A549 (cell line): ENCODE results near the gene FAM228B. TPM values are rescaled to one million over a fixed set of nuclear protein-coding genes. Genes with fewer than 3 reads are reported as not detected.

Experiments used
- ATAC-seq, 2 experiments: fragments of 200-7000 bp in 1 of 2; fragments of >200 bp in 1 of 2; cut with Nextera tagmentation in 1 of 2; cut with Tn5 transposase in 1 of 2; 3 replicates each; pipeline versions ENCODE4 v1.8.0 to v1.9.1; 2018 to 2020; ENCODE audit warnings: mild to moderate bottlenecking in 1 of 2, moderate library complexity in 1 of 2
- CTCF ChIA-PET: fragments of 300-600 bp; sonication (Branson Sonifier 250); formaldehyde crosslinking; extraction: SDS; loops from one replicate; lab custom pipeline; 2021; ENCODE audit warnings: antibody characterized with exemption, inconsistent platforms; lab: Yijun Ruan, JAX
- POLR2A ChIA-PET: fragments of 350-600 bp; formaldehyde crosslinking; extraction: SDS; loops from one replicate; lab custom pipeline; 2021; ENCODE audit warnings: antibody characterized with exemption, inconsistent platforms; lab: Yijun Ruan, JAX
- DNase-seq, 2 experiments: peaks; one replicate each; pipeline versions ENCODE4 v3.0.0 to v3.0.0-alpha.2; 2011 to 2016; ENCODE audit warnings: low read depth in 1 of 2, low spot score in 1 of 2
- FAIRE-seq: peaks from 2 replicates; lab custom pipeline; 2011; peaks lifted over from hg19 to GRCh38; lab: Jason Lieb, UNC
- H3K27ac ChIP-seq, 2 experiments: fragments of >200 bp; sonication (Bioruptor Twin); formaldehyde crosslinking; 3 replicates each; pipeline ENCODE4 v1.5.1; 2016 to 2017
- H3K4me1 ChIP-seq: fragments of >200 bp; sonication (Bioruptor Twin); formaldehyde crosslinking; 3 replicates; pipeline ENCODE4 v1.6.1; 2016
- H3K4me2 ChIP-seq: fragments of >200 bp; sonication (Bioruptor Twin); formaldehyde crosslinking; 3 replicates; pipeline ENCODE4 v1.6.1; 2016
- H3K4me3 ChIP-seq: fragments of >200 bp; sonication (Bioruptor Twin); formaldehyde crosslinking; 3 replicates; pipeline ENCODE4 v1.5.1; 2016
- H3K9me3 ChIP-seq: fragments of >200 bp; sonication (Bioruptor Twin); formaldehyde crosslinking; 3 replicates; pipeline ENCODE4 v1.6.1; 2016
- CBX8 ChIP-seq: fragments of 200-600 bp; sonication (generic); IDR thresholded peaks from 2 replicates; pipeline ENCODE4 v1.6.1; 2016
- CHD4 ChIP-seq: fragments of 200-600 bp; sonication (generic); IDR thresholded peaks from 2 replicates; pipeline ENCODE4 v1.6.1; 2016; ENCODE audit warnings: antibody characterized with exemption, mild to moderate bottlenecking, borderline replicate concordance
- EHF ChIP-seq: fragments of 250-450 bp; sonication (Bioruptor Pico); IDR thresholded peaks from 2 replicates; pipeline ENCODE4 v1.5.0; 2020; ENCODE audit warnings: mild to moderate bottlenecking
- EHMT2 ChIP-seq: fragments of 200-600 bp; sonication (generic); IDR thresholded peaks from 2 replicates; pipeline ENCODE4 v1.6.1; 2016; ENCODE audit warnings: antibody characterized with exemption, low read depth, mild to moderate bottlenecking, moderate library complexity
- EP300 ChIP-seq, 2 experiments: fragments of >200 bp; sonication (Bioruptor Twin); formaldehyde crosslinking; IDR thresholded peaks; 2 replicates in 1 of 2; 3 replicates in 1 of 2; pipeline ENCODE4 v1.6.1; 2016 to 2017
- ESRRA ChIP-seq: fragments of 150-350 bp; IDR thresholded peaks from 2 replicates; pipeline ENCODE4 v1.6.1; 2014; ENCODE audit warnings: mild to moderate bottlenecking, low read length, borderline replicate concordance
- FOXS1 ChIP-seq: fragments of 250-450 bp; sonication (Bioruptor Pico); IDR thresholded peaks from 2 replicates; pipeline ENCODE4 v1.5.0; 2020; ENCODE audit warnings: mild to moderate bottlenecking, moderate library complexity
- HEYL ChIP-seq: fragments of 250-450 bp; sonication (Bioruptor Pico); IDR thresholded peaks from 2 replicates; pipeline ENCODE4 v1.8.0; 2021; ENCODE audit warnings: mild to moderate bottlenecking, moderate library complexity
- HOXA7 ChIP-seq: fragments of 250-450 bp; sonication (Bioruptor Pico); IDR thresholded peaks from 2 replicates; pipeline ENCODE4 v1.5.0; 2020; ENCODE audit warnings: mild to moderate bottlenecking, moderate library complexity
- JUN ChIP-seq, 2 experiments: fragments of >200 bp; sonication (Bioruptor Twin); formaldehyde crosslinking; IDR thresholded peaks; 2 replicates in 1 of 2; 3 replicates in 1 of 2; pipeline ENCODE4 v1.6.1; 2016 to 2017
- JUNB ChIP-seq: fragments of >200 bp; sonication (Bioruptor Twin); formaldehyde crosslinking; IDR thresholded peaks from 2 replicates; pipeline ENCODE4 v1.6.1; 2016
- KDM1A ChIP-seq: fragments of 200-600 bp; sonication (generic); IDR thresholded peaks from 2 replicates; pipeline ENCODE4 v1.6.1; 2016; ENCODE audit warnings: low read depth, mild to moderate bottlenecking
- MAFK ChIP-seq: fragments of 450-650 bp; IDR thresholded peaks from 2 replicates; pipeline ENCODE4 v1.6.1; 2014; ENCODE audit not compliant: partially characterized antibody
- MAZ ChIP-seq: fragments of 150-350 bp; IDR thresholded peaks from 2 replicates; pipeline ENCODE4 v1.6.1; 2014; ENCODE audit warnings: antibody characterized with exemption, low read depth, low read length, borderline replicate concordance
- NFE2L2 ChIP-seq: fragments of 150-350 bp; conservative IDR thresholded peaks from 2 replicates; pipeline ENCODE4 v1.6.1; 2014; ENCODE audit warnings: low read length
- POLR2A ChIP-seq: IDR thresholded peaks from 2 replicates; pipeline ENCODE4 v1.6.1; 2012; ENCODE audit warnings: mild to moderate bottlenecking, low read length
- RARB ChIP-seq: fragments of 250-450 bp; sonication (Bioruptor Pico); IDR thresholded peaks from 2 replicates; pipeline ENCODE4 v1.8.0; 2021; ENCODE audit warnings: mild to moderate bottlenecking, moderate library complexity
- RCOR1 ChIP-seq: fragments of 150-350 bp; IDR thresholded peaks from 2 replicates; pipeline ENCODE4 v1.6.1; 2014; ENCODE audit warnings: antibody characterized with exemption, low read length, low read depth
- RFX5 ChIP-seq: fragments of 450-650 bp; IDR thresholded peaks from 2 replicates; pipeline ENCODE4 v1.7.1; 2014; ENCODE audit warnings: antibody characterized with exemption, mild to moderate bottlenecking, moderate library complexity
- SMC3 ChIP-seq: fragments of >200 bp; sonication (Bioruptor Twin); formaldehyde crosslinking; IDR thresholded peaks from 3 replicates; pipeline ENCODE4 v1.6.1; 2018; ENCODE audit warnings: inconsistent platforms
- TFCP2L1 ChIP-seq: fragments of 250-450 bp; sonication (Bioruptor Pico); IDR thresholded peaks from 2 replicates; pipeline ENCODE4 v1.5.0; 2021; ENCODE audit warnings: mild to moderate bottlenecking
- TP53 ChIP-seq: fragments of 250-450 bp; sonication (Bioruptor Pico); IDR thresholded peaks from 2 replicates; pipeline ENCODE4 v1.5.0; 2021; ENCODE audit warnings: mild to moderate bottlenecking, moderate library complexity
- ZNF302 ChIP-seq: fragments of 250-450 bp; sonication (Bioruptor Pico); IDR thresholded peaks from 2 replicates; pipeline ENCODE4 v1.9.0; 2021; ENCODE audit warnings: inconsistent platforms, mild to moderate bottlenecking, moderate library complexity
- ZSCAN20 ChIP-seq: fragments of 250-450 bp; sonication (Bioruptor Pico); IDR thresholded peaks from 2 replicates; pipeline ENCODE4 v1.8.0; 2022; ENCODE audit warnings: mild to moderate bottlenecking, moderate library complexity
- WGBS: methylation state at CpG from one replicate; pipeline ENCODE4 v1.1.6; 2017; ENCODE audit errors: missing lambda C conversion rate; 5-methylcytosine and 5-hydroxymethylcytosine counted together
- polyA plus RNA-seq, 4 experiments: library from polyadenylated mRNA; depleted of rRNA in 3 of 4; stranded (reverse); fragments of >200 nt; fragmentation: RNase III in 1 of 4; extraction: RNeasy Plus Mini Kit Qiagen cat#74134 plus additional on column Dnase treatment in 1 of 4; gene quantifications; 2 replicates in 3 of 4; 3 replicates in 1 of 4; pipeline ENCODE4 v1.2.3, GENCODE V29; 2011 to 2017
- TF ChIP-seq, protein P1 (sequence below): fragments of 450-650 bp; IDR thresholded peaks from 2 replicates; pipeline ENCODE4 v1.6.1; 2014; ENCODE audit warnings: antibody characterized with exemption
- TF ChIP-seq, protein P2 (sequence below): fragments of 250-450 bp; sonication (Bioruptor Pico); IDR thresholded peaks from 2 replicates; pipeline ENCODE4 v1.5.0; 2021; ENCODE audit warnings: mild to moderate bottlenecking, moderate library complexity, borderline replicate concordance

Gene FAM228B
- polyA plus RNA-seq, 2 of the 4 experiments (the other 2 are of a cell fraction), result 3.8 to 7.6 TPM

DNA sequence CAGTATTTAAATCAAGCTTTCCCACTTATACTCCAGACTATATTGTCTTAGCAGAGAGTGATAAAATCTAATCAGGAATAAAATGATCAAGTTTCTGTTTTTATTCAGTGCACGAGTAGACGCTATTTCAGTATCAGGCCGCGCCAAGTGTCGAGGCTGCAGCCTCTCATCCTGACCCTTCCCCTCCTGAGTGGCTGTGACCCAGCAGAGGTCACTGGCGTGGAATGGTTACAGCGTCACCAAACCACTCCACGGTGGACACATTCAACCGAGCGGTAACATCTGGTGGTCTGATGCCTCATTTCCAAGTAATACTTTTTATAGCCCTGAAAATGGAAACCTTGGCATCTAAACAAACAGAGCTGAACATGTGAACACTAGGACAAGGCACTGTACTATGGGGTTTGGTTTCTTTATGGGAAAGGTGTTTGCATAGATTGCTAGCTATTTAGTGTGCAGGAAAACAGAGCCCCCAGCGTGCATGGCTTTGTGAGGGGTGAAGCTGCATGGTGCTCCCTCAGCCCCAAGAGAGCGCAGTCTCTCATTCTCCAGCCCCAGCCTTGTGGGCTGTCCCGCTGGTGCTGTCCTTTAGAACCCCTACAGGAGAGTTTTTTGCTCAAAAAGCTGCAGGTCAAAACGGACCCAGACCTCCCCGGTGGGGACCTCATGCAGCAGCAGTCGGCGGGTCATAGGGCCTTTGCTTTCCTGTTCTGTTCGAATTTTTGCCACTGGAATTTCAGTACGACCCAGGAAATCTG is 79.9 kb downstream of the FAM228B start:
- ATAC-seq, result peak in 1 of 2 experiments; percentile 30; a peak in 2 of 6 replicates
- Histone ChIP-seq H3K27ac (no peak overlapping the region), H3K9me3 (no peaks in the 10 kb centered on the region), H3K4me2 (no peak overlapping the region), H3K4me3 (no peak overlapping the region), H3K4me1 (no peaks in the 10 kb centered on the region)
- CTCF ChIA-PET, result interaction anchor here (0.6 to 2.0 kb wide), 4 partner anchors 8 to 207 kb away, joined by 3 to 5 read pairs (median 4); partner anchors contain the start of gene TP53I3
- POLR2A ChIA-PET, result no interaction called here
- TF ChIP-seq JUN (IDR thresholded peaks at IDR 0.05) (no peak), POLR2A (no peak), RFX5 (no peak), TFCP2L1 (CRISPR knock-in tag) (no peak)
- FAIRE-seq, result no peak
- WGBS, result 86% methylated on average over 19 of the region's 19 CpGs
- DNase-seq, result no peak

DNA sequence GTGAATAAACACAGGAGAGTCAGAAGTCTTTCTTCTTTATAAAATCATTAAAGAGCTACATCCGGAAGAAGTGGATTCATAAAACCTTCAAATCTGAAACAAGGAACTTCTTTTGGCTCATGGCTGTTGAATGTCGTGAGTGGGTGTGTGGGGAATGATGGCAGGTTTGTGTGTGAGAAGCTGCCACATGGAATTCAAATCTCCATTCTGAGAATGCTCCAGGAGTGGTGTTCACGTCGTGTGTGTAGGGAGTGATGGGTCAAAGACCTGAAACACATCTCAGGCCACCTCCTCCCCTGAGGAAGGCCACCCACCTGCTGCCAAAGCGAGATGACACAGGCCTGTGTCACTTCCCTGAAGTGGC is 80.5 kb downstream of the FAM228B start:
- H3K4me3 ChIP-seq, result no peak overlapping the region
- H3K4me2 ChIP-seq, result no peak overlapping the region
- H3K27ac ChIP-seq, result no peak overlapping the region
- ChIA-PET POLR2A (no interaction called here), CTCF (interaction anchor here (1.1 to 2.0 kb wide), 3 partner anchors 8 to 206 kb away, joined by 3 to 5 read pairs (median 4); partner anchors contain the start of gene TP53I3)
- ATAC-seq, result no peak
- TF ChIP-seq EHMT2 (no peak), ZNF302 (CRISPR knock-in tag) (no peak), ZSCAN20 (no peak), HOXA7 (no peak), KDM1A (no peak), MAFK (no peak), EP300 (IDR thresholded peaks at IDR 0.05) (no peak), RCOR1 (no peak)
- H3K4me1 ChIP-seq, result no peaks in the 10 kb centered on the region
- no peak for FAIRE-seq
- H3K9me3 ChIP-seq, result no peaks in the 10 kb centered on the region
- DNase-seq, result no peak
- WGBS, result 88% methylated on average over 5 of the region's 5 CpGs

DNA sequence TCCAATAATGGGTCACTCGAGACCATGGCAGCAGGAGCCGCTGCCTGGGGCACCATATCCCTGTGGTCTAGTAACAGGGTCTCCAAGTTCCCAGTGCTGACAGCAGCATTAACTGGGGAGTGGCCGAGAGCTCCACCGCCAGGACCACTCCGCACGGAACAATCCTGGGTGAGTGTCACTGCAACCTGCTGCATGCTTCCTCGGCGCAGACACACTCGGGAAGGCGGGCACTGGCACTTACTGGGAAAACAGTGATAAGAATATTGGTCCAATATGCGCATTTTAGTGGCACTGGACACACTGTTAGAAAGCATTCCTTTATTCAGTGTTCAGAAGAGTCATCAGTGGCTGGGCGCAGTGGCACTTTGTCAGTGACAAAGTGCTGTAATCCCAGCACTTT is 81.2 kb downstream of the FAM228B start:
- DNase-seq (no peak), ATAC-seq (no peak), FAIRE-seq (no peak)
- TF ChIP-seq CBX8, result no peak
- no peak for TF ChIP-seq POLR2A
- no peak for TF ChIP-seq EHF (CRISPR knock-in tag)
- no peak for TF ChIP-seq SMC3
- no peak for TF ChIP-seq HEYL
- TF ChIP-seq ESRRA, result no peak
- TF ChIP-seq TP53, result no peak
- no peak for TF ChIP-seq ZNF302 (CRISPR knock-in tag)
- no peak for TF ChIP-seq CHD4
- TF ChIP-seq EHMT2, result no peak
- TF ChIP-seq, protein P1, sequence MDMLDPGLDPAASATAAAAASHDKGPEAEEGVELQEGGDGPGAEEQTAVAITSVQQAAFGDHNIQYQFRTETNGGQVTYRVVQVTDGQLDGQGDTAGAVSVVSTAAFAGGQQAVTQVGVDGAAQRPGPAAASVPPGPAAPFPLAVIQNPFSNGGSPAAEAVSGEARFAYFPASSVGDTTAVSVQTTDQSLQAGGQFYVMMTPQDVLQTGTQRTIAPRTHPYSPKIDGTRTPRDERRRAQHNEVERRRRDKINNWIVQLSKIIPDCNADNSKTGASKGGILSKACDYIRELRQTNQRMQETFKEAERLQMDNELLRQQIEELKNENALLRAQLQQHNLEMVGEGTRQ, result no peak
- TF ChIP-seq NFE2L2, result no peak
- no peak for TF ChIP-seq ZSCAN20
- no peak for TF ChIP-seq MAZ
- TF ChIP-seq, protein P2, sequence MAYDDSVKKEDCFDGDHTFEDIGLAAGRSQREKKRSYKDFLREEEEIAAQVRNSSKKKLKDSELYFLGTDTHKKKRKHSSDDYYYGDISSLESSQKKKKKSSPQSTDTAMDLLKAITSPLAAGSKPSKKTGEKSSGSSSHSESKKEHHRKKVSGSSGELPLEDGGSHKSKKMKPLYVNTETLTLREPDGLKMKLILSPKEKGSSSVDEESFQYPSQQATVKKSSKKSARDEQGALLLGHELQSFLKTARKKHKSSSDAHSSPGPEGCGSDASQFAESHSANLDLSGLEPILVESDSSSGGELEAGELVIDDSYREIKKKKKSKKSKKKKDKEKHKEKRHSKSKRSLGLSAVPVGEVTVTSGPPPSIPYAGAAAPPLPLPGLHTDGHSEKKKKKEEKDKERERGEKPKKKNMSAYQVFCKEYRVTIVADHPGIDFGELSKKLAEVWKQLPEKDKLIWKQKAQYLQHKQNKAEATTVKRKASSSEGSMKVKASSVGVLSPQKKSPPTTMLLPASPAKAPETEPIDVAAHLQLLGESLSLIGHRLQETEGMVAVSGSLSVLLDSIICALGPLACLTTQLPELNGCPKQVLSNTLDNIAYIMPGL, result no peak
- no peak for TF ChIP-seq FOXS1 (CRISPR knock-in tag)
- no peak for TF ChIP-seq JUNB
- TF ChIP-seq RARB (CRISPR knock-in tag), result no peak
- Histone ChIP-seq H3K27ac (no peak overlapping the region), H3K9me3 (no peaks in the 10 kb centered on the region), H3K4me3 (no peak overlapping the region), H3K4me1 (no peaks in the 10 kb centered on the region), H3K4me2 (no peak overlapping the region)
- WGBS, result 90% methylated on average over 12 of the region's 12 CpGs
- POLR2A ChIA-PET, result no interaction called here
- CTCF ChIA-PET, result interaction anchor here (2.0 kb wide), 1 partner anchor 120 kb away, joined by 5 read pairs; the partner anchor contains the start of gene TP53I3
